HT-29 (cell line): ENCODE results near the gene PRKCE. TPM values are rescaled to one million over a fixed set of nuclear protein-coding genes. Genes with fewer than 3 reads are reported as not detected.

Source experiments
- DNase-seq: peaks from one replicate; pipeline ENCODE4 v3.0.0-alpha.2; 2015; ENCODE audit warnings: low spot score
- total RNA-seq: library from RNA; depleted of rRNA; stranded (reverse); fragments of >200 nt; shearing (Covaris generic); gene quantifications from 2 replicates; pipeline ENCODE4 v1.2.3, GENCODE V29; 2014

PRKCE gene
- total RNA-seq, 1 experiment from 2014 or later: 17.7 TPM

DNA sequence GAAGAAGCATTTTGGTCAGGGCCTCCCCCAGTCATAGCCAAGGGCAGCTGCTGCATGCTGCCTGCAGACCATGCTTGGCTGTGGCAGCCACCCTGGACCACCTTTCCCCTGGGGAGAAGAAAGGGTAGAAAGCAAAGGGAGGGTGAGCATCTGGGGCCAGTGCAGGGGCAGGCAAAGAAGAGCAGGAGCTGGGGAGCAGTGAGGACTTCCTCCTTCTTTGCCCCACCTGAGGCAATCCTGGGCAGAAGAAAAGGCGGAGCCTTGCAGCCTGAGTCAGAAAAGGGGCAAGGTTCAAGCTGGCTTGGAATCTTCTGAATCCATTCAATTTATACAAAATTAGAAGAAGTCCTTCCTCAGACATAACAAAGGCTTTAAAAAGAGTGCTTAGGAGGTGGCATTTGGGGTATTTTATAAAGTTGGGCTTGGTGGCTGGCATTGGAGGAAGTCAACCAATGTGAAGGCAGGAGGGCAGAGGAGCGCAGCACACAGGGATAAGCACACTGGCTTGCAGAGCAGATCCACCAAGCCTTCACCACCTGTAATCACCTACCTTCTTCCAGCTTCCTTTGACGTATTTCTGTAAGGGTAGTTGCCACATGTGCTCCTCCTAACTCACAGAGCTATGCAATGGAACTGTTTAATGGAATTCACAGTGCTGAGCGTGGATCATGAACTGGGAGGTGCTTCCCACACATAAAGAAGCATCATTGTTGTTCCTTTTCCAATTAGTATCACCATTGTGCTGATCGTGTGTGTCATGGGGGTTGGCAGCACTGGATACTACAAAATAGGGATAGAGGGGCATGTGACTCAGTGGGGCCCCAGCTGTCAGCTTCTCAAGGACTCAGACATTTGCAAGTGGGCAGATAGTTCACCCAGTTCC is 491.3 kb downstream of the PRKCE start:
- DNase-seq: peak; percentile 68

DNA sequence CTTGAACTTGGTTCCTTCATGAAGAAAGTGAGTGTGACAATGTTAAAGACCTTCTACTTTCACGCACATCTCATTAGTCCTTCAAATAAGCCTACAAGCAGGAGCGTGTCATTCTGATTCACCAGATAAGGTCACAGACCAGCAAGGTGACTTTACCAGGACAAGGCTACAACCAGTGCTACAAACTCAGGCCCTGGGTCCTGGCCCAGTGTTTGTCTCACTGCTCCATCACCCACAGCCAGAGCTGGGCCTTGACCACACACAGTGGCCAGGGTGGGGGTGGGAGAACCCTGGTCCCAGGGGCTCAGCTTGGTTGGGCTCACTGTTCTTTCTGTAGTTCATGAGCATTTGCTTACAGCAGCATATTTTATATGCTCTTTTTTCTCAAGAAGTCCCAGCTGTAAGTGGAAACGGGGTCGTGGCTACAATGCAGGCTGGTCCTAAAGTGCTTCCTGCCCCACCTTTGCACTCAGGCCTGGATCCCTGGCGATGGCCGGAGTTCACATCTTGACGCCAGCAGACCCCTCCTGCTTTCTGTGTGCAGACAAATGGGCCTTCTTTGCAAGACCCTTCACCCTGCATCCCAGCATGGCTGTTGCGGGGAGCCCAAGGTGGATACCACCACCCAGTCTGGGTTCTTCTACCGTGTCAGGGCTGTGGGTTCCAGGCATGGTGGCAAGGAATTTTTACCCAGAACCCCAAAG is 492.1 kb downstream of the PRKCE start:
- no peak for DNase-seq

DNA sequence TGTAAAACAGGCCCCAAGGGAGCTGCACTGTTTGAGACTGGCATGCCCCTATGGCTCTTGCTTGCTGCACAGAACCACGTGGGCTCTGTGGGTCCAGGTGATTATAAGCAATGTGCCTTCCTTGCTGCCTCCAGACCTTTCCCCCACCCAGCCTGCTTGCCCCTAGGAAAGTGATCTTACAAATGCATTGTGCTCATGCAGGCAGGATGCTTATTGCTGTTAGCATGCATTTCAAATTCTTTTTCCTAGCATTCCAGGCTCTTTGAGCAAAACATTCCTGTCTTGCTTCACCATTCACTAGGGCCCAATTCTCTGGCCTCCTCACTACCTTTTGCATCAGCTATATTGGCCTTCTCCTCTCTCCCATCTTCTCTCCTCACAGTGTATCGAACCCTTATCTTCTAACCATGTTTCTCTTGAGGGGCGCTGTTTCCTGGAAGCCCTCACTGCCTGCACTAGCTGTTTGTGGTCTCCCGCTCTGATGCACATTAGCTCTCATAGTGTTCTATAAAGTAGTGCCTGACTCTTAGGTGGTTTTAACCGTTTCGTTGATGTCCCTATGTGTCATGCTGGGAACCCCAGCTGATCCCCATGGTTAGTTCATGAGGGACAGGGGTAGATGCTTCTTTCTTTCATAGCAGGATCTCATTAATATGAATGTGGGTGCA is 492.8 kb downstream of the PRKCE start:
- no peak for DNase-seq

DNA sequence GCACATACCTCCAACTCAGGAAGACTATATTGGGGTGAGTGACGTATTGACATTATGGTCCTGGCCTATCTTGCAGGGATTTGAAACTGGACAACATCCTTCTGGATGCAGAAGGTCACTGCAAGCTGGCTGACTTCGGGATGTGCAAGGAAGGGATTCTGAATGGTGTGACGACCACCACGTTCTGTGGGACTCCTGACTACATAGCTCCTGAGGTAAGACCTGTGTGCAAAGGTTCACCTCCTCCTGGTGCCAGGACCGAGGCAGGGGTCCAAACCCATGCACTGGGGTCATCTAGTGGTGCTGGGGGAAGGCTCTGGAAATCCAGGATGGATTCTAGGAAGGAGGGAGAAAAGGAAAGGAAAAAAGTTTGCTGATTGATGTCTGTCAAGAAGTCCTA is 493.5 kb downstream of the PRKCE start:
- no peak for DNase-seq

DNA sequence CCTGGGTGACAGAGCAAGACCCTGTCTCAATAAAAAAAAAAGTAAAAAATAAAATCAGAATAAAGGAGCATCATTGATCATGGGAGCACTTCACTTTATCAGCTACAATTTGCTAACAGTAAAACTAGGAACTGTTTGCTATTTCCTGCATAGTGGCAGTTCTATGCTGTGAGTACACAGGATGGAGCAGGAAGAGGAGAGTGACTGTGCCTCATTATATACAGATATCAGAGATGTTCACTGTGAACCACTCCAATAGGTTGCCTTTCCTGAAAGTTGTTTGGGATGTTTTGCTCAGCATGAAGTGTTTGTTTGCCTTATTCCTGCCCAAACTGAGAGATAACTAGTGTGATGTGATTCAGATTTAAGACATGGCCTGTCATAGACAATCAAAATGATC is 494.4 kb downstream of the PRKCE start:
- DNase-seq: no peak

DNA sequence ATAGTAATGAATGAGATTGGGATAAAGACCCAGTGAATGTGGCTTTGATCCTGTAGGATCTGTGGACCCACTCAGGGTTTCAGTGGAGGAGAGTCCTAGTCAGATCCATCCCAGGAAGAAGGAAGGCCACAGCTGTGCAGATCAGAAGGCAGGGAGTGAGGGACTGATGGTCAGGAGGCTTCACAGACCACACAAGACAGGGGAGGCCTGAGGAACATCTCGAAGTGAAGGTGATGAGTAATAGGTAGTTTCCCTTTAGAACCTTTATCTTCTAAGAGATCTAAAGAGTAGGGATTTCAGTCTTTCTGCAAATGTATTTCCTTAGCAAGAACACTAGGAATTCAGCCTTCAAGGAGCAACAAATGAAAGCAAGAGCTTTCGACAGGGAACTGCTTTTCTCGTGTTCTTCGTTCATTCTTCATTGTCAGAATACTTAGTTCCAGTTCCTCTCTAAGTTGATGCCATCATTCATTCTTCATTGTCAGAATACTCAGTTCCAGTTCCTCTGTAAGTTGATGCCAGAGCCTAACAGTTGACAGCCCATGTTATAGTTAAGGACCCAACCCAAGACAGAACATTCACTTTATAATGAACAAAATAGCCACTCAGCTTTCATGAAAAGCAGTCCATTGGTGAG is 495.5 kb downstream of the PRKCE start:
- no peak for DNase-seq

DNA sequence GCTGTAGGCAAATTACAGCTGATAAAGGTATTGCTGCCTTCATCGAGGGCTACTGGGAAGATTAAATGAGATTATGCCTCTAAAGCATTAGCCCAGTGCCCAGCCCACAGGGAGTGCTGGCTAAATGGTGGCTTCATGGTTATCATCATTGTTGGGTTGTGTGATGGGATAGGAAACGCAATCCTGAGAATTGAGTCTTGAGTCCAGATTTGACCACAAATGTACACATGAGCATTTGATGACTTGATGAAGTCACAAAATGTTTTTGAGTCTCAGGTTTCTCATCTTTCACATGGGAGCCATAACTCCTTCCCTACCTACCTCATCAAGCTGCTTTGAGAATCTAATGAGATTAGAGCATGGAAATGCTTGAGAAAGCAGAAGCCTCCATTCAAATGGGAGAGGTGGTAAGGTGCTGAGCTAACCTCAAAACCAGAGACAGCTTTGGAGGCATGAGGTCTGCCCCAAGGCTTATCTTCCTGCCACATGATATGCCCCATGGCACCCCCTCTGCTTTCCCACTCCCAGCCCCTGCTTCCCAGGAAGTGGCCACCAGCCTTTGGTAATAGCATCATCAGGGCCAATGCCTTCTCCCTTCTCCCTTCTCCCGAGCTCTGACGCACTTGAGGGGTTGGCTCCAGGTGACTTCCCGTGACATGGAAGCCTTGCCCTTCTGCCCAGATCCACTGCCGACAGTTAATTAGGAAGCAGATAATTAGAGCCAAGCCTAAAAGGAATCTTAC is 496.3 kb downstream of the PRKCE start:
- no peak for DNase-seq

DNA sequence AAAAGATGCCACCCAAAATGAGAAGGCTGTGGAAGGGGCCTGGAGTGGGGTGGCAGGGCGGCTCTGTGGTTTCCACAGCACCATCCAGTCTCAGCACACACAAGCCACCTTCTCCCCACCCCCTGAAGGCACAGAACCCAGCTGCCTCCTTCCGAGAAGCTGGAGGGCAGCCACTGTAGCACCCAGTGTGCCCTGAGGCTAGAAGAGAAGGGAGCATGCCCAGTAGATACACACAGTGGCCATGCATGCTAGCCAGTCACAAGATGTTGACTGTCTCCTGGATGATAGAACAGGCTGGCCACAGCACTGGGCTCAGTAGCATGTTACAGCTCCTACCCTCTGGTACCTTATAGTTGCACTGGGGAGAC is 496.9 kb downstream of the PRKCE start:
- DNase-seq: no peak

DNA sequence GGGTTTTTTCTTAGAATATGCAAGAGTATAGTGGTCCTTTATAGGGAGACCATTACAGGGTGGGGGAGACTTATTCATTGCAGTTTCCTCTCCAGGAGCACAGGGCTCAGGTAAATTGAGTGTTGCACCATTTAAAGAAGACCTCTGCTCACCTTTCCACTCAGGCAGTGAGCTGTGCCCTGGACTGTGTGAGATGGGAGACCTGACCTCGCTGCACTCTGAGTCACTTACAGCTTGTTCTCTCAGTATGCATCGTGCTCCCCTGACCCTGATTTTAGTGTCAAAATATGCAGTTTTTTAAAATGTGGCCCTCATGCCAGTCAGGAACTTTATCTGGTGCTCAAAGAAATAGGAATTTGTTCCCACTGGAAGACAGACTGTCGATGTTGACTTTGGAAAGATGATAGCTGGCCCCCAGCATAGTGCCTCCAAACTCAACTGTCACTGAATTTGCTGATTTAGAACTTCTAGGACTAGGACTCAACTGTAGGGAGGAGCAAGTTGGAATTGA is 499.0 kb downstream of the PRKCE start:
- DNase-seq: no peak

DNA sequence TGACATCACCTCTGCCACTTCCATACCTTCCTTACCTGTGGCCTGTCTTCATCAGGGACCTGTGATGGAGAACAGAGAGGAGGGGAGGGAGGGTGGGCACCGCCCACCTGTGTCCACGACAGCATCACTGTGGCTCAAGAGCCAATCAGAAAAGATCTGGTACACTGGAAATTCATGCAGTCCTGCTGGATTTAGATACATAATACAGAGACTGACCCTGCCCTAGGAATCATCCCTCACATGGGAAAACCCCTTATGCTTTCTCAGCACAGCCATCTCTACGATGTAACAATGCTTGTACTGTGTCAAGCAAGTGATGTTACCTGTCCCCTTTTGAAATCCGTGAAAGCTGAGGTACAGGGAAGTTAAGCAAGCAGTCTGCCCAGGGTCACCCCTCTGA is 500.1 kb downstream of the PRKCE start:
- no peak for DNase-seq

DNA sequence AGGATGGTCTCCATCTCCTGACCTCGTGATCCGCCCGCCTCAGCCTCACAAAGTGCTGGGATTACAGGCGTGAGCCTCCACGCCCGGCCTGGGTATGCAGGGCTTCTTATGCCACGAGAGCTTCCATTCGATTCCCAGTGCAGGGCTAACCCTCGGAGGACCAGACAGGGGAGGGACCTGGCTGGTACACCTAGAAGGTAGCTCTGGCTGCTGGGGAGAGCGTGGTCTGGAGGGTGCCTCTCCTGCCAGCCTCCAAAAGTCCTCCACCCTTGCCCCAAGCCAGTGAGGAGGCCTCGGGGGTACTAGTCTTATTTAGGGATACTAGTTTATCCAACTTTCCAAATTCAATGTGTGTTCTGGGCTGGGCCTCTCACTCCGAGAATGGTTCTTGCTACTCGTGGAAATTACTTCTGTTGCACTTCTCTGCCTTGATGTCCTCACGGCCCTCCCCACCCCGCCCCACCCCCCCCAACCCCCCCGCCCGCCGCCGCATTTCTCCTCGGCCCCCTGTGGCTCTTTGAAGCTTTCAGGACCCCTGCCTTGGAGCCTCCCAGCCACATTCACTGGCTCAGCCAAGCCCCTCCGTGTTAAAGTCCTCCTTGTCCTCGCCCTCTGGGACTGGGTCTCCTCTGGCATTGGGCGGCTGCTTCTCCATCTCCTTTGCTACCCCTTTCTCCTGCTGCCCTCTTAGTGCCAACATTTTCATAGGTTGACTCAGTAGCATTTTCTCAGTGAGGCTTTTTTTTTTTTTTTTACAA is 502.7 kb downstream of the PRKCE start:
- no peak for DNase-seq

DNA sequence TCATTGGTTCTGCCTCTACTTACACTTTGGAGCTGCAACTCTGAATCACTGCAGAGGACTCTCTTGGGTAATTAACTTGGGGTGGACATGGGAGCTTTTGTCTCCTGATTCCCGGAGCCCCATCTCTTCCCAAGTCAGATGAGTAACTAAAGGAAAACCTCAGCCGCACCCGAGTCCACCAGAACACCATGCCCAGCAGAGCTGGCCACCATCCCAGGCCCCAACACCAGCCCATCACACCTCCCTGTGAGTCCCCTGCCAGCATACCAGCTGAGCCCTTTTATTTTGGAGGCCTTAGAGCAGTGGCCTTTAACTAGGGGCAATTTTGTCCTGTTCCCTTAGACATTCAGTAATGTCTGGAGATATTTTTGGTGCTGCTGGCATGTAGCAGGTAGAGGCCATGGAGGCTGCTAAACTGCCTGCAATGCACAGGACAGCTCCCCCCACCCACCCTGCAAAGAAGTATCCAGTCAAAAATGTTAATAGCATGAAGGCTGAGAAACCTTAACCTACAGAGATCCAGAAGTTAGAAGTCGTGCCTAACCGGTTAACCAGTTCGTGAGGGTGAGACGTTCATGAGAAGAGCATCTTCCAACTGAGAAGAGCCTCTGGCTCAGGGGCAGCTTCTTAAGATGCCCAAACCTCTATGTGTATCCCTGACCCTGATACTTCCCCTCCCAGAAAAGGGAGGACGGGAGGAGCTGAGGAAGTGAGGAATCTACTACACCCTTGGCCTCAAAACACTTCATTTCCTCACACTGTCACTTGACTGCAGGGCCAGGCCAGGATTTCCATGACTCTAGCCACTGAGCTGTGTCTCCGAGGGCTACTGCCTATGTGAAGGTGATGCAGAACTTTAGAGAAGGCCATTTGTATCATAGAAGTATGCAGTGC is 505.8 kb downstream of the PRKCE start:
- no peak for DNase-seq

DNA sequence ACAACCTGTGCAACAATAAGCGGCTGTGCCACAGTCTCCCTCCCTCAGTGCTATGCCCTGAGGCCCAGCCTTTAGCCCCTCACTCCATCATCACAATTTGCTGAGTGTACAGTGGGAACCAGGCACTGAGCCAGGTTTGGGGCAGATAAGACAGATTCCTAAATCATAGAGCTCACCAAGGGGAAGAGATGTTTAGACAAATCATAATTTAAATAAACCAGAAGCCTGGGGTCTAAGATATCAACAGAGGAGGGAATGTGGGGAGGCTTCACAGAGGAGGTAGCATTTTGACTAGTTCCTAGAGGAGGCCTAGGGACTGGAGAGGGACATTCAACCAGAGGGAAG is 506.5 kb downstream of the PRKCE start:
- DNase-seq: no peak

DNA sequence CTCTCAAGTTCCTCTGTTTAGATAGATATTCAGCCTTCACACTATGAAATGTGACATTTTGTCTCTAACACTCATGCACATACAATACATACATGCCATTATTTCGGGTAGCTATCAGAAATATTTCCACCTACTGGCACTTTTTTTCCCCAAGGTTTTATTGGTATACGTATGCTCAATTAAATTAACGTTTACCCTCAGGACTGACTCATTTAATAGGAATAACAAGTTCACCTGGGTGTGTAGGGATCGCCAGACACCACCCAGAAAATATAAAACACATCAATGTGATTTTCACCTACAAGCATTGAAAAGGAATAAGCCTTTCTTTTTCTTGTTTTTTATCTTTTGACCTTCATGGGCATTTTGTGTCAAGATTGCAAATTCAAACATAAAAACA is 507.2 kb downstream of the PRKCE start:
- DNase-seq: no peak

DNA sequence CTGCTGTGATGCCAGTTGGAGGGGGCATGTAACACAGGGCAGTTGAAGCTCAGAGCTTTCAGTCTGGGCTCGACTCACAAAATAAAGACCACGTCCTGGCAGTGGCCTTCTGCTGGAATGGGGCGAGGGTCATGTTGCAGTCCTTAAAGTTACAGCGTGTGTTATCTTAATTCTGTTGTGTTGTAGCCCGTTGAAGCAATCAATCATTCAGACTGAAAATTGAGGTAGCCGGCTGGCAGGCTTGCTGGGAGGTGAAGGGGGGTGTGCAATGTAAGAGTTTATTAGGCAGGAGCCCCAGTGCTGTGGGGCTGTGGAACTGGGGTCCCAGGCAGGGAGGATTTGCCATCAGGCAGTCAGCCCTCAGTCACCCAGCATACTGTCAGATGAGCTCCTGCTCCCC is 508.9 kb downstream of the PRKCE start:
- no peak for DNase-seq

DNA sequence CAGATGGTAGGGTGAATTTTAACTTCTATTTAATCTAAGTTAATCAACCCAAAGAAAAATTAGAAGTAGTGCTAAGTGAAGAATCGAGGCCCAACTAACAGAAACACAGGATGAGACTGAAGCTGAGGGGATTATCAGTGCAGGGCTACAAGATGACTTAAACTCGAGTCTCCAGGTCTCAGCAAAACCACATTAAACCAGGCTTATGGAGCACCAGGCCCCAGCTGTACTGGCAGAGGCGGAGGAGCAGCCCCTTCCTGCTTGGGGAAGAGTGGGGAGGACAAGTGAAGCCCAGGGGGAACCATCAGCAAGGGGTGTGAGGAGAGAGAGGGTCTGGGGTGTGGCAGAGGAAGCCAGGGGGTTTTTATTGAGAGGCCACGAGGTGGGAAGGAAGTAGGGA is 509.8 kb downstream of the PRKCE start:
- DNase-seq: no peak

DNA sequence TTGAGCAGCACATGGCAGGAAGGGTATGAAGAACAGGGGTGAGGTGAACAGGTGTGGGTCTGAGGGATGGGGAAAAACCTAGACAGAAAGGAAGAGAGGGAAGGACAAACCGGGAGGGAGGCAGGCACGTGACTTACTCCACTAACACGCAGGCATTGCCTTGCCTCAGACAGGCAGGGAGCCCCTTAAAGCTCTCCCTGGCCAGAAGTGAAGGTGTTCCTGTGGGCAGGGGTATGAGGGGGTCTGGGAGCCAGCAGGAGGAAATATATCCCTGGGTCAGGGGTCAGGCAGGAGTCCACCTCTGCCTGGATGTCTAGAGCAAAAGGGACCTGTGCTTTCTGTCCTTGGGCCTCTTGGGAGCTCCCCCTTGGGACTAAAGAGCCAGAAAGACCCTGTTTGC is 510.4 kb downstream of the PRKCE start:
- no peak for DNase-seq

DNA sequence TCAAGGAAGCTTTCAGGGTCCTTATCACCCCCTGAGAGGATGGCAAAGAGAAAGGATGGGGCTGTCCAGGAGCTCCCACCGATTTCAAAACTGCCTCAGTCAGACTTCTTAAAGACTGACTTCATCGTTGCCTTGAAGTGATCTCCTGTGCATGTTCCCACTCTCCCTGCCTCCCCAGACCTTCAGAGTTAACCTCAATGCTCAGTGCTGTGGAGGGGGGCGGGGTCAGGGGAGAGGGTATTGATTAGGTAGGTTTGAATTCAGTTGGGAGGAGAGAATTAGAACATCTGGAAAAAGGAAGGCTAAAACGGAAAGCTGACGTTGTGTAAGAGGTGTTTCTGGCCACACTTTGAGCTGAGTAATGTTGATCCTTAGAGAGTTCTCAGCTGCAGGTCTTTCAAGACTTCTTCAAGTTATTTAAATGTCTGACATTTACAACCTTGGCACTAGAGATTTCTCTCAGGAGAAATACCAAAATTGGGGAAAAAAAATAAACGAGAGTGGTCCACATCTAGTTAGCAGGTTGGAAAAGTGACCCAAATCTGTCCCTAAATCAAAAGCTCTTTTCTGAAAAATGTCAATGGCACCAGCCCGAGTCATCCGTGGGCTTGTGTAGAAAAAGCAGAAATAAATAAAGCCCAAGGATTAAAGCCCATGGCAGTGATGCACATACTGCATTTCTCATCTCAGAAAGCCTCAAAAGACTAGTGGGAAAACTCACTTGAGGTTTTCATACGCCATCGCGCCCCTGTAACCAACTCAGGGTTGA is 511.0 kb downstream of the PRKCE start:
- DNase-seq: no peak

DNA sequence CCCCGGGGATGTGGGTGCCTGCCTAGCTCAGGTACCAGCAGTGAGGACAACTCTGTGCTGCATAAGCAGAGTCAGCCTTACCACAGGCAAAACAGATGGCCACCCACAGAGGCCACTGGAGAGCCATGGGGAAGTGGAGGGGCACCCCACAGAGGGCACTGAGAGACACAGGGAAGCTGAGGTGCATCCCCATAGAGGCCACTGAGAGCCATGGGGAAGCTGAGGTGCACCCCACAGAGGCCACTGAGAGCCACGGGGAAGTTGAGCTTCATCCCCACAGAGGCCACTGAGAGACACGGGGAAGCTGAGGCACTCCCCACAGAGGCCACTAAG is 511.6 kb downstream of the PRKCE start:
- DNase-seq: no peak
